Non-pigmented ciliary epithelial cell (primary cell): ENCODE measurements around the gene CTSZ.
"Not testable (repeated sequence)": the region's sequence is repeated elsewhere in the genome, so short reads cannot be mapped to it uniquely, and the experiment has no call there.

Experiments used
- DNase-seq: peaks from one replicate; pipeline ENCODE4 v3.0.0-alpha.2; 2010; ENCODE audit warnings: low read depth

CTSZ gene

GRCh38 chr20:58978351-58979190, 28.5 kb downstream of the CTSZ start:
- no peak for DNase-seq

GRCh38 chr20:58976061-58976730, 30.9 kb downstream of the CTSZ start:
- DNase-seq: no peak

DNA sequence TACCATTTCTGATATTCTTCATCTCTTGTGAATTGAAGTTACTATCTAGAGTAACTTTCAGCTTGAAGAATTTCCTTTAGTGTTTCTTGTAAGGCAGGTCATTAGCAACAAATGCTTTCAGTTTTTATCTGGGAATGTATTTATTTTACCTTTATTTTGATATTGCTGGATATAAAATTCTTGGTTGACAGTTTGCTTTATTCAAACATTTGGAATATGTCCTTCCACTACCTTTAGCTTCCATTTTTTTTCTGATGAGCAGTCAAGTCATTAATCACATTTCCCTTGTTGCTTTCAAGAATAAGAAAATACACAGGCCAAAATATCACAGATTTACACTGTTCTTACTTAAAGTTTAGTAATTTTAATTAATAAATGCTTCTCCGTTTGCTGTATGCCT, 31.7 kb downstream of the CTSZ start:
- DNase-seq: no peak

- no peak for DNase-seq
Observed at GRCh38 chr20:58973866-58974265, 33.2 kb downstream of the CTSZ start.

GRCh38 chr20:58973179-58973578, 33.9 kb downstream of the CTSZ start:
- DNase-seq: no peak

DNA sequence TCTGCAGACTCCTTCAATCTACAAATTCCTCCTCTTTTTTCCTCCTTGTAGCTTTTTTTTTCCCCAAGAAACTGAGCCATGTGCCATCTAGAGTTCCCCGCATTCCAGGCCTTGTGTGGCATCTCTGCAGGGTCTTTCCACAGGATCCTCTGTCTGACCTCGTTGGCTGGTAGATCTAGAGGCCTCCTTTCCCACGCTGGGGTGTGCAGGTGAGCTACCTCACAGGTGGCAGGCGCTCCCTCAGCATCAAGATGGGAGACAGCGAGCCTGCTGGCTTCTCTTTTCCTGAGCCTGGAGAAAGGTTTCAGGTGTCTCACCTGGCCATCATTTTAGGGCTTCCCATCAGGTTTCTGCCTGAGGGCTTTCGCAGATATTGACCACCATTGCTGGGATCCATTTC, 35.6 kb downstream of the CTSZ start:
- DNase-seq: no peak

DNA sequence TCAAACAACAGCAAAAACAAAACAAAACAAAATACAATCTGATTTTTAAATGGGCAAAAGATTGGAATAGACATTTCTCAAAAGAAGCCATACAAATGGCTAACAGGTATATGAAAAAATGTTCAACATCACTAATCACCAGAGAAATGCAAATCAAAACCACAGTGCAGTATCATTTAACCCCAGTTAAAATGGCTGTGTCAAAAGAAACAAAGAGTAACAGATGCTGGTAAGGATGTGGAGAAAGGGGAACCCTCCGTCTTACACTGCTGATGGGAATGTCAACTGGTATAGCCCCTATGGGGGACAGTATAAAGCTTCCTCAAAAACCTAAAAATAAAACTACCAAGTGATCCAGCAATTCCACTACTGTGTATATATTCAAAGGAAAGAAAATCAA, 36.9 kb downstream of the CTSZ start:
- DNase-seq: no peak

GRCh38 chr20:58969439-58969838, 37.6 kb downstream of the CTSZ start:
- no peak for DNase-seq

DNA sequence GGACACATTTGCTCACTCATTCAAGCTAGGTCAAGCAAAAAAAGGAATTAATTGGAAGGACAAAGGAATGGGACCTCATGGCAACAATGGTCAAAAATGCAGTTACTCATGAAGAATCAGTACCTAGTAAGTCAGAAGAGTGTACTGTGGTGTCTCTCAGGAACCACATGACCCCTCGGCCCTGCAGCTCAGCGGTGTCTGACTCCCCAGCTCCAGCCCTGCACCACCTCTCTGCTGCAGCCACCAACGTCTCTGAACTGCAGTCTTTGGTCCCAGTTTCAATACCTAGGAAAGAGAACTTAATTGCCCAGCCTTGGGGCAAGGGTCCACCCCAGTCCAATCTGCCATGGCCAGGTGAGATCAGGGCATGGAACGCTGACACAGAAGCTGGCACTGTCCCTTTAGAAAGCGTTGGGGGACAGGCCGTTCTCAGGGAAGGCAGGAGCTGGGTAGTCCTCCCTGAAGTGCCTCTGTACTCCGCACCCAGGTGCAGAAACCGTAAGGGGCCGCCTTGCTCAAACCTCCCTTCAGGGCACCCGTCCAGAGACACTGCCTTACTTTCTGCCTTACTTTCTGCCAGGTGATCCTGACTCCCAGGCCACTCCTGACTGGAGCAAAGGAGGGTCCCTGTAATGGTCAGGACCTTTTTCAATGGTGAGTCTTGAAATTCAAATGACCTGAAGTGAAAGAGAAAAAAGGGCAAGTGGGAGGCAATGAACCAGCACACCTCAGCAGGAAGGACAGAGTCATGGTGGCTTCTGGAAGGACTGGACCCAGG, 39.2 kb downstream of the CTSZ start:
- no peak for DNase-seq

DNA sequence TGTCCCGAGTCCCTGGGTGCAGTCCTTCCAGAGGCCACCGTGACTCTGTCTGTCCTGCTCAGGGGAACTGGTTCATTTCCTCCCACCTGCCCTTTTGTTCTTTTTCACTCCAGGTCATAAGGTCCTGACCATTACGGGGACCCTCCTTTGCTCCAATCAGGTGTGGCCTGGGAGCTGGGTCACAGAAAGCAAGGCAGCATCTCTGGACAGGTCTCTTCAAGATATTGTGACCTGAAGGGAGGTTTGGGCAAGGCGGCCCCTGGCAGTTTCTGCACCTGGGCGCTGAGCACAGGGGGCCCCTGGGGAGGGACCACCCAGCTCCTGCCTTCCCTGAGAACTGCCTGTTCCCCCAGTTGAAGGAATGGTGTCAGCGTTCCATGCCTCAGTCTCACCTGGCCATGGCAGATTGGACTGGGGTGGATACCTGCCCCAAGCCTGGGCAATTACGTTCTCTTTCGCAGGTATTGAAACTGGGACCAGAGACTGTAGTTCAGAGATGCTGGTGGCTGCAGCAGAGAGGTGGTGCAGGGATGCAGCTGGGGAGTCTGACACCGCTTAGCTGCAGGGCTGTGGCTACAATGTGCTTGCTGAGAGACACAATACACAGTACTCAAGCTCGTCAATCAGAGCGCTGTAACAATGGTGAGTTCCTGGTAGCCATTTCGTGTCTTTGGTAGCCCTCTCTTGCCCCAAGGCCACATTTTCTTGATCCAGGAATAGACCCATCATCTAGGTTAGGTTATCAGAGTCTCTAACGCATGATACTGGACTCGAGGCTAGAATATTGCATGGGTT, 41.6 kb downstream of the CTSZ start:
- no peak for DNase-seq

- DNase-seq: not testable (repeated sequence)
Observed at GRCh38 chr20:58963922-58964321, 43.1 kb downstream of the CTSZ start.

- DNase-seq: no peak
Observed at GRCh38 chr20:58963060-58963584, 43.9 kb downstream of the CTSZ start.

DNA sequence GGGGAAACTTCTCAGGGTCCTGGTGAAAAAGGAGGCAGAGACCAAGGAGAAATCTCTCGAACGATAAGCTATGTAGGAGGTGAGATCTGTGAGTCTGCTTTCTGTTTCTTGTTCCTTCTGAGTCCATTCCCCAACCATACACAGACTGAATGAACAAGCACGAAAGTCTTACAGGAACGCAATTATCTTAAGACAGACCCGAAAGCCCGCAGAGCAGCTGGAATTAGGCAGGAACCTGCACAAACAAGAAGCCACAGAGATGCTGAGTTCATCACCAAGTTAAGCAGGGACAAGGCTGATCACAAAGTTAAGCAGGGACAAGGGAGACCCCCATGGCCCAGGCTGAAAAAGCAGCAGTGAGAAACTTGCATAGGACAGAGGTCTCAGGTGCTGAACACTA, 47.4 kb downstream of the CTSZ start:
- DNase-seq: no peak

- no peak for DNase-seq
Observed at GRCh38 chr20:58956078-58956477, 51.0 kb downstream of the CTSZ start.

GRCh38 chr20:58953050-58953449, 54.0 kb downstream of the CTSZ start:
- DNase-seq: no peak

- no peak for DNase-seq
Observed at GRCh38 chr20:58950603-58951002, 56.5 kb downstream of the CTSZ start.

DNA sequence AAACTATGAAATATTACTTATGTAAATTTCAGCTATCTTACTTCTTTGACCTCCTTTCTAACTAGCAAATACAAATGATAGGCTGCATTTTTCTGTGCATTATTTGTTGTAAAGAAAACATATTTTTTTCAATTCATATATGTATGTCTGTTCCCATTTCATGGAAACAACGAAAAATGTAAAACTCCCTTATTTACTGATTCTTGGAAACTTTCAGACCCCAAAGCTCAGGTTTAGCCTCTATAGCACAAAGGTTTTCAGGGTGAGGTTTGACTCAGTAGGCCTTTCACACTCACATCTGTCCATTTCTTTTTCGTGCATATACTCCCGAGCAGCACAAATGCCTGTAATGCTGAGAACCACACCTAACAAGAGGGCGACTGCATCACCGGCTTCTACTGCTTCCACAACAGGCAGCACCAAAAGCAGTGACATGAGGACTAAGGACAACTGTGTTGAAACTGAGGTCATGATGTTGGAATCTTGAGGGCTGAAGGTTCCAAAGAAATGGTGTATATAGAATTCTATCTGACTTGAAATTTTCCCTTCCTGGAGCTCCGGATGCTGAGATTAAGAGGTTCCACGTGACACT, 59.2 kb downstream of the CTSZ start:
- not testable (repeated sequence) for DNase-seq

DNA sequence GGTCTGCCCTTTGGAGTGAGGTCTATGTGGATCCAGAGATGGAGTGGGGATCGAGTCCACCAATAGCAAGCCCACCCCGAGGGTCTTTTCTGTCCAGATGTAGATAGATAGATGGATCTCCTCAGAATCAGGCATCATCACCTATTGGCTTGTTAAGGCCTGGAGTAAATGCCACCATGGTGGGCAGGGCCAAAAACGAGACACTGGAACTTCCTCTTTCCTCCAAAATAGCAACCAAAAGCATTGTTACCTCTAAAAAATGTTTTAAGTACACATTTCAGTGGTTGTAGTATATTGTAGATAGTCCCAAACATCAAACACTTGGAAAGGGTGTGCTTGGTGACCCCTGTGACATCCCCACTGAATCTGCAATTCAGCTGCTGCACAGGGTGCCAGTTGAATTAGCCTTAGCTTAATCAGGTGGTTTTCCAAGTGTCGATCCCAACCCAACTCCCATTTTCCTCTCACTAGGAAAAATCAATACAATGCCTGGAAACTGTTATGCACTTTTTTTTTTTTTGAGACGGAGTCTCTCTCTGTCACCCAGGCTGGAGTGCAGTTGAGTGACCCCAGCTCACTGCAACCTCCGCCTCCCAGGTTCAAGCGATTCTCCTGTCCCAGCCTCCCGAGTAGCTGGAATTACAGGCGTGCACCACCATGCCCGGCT, 61.0 kb downstream of the CTSZ start:
- DNase-seq: no peak
